SIG-M5 (cell line): ENCODE data around the gene VPREB3.

Experiments used
- DNase-seq: peaks from one replicate; lab custom pipeline; 2025; lab: John Stamatoyannopoulos, UW

VPREB3 gene

GRCh38 chr22:23782703-23783102 is 28.5 kb upstream of the VPREB3 start:
- no peak for DNase-seq

- DNase-seq: no peak
These were observed 28.0 kb upstream of the VPREB3 start for GRCh38 chr22:23782252-23782651.

DNA sequence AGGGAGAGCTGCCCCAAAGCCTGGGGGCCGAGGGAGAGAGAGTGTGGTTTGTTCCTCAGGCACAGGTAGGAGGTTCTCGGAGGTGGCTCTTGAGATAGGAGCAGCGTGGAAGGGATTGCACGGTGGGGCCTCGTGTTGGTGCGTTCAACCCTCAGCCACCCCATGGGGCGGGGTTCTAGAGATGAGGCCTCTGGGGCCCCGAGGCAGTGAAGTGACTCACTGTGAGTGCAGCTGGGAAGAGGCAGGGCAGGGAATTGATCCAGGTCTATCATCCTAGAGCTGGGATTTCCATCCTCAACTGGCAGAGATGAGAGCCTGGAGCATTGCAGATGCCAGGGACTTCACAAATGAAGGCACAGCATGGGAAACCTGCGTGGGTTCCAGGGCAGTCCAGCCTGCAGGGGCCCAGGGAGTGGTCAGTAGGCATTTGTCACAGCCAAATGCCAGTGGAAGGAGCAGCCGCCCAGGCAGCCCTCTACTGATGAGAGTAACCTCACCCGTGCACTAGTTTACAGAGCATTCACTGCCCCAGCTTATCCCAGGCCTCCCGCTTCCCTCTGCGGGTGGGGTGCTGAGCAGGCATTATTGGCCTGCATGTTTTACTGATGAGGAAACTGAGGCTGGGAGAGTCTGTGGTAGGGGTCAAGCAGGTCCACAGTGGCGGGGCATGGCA is 27.4 kb upstream of the VPREB3 start:
- DNase-seq: no peak

- no peak for DNase-seq
These were observed 26.8 kb upstream of the VPREB3 start for GRCh38 chr22:23781065-23781464.

GRCh38 chr22:23780146-23780748 is 26.0 kb upstream of the VPREB3 start:
- no peak for DNase-seq

DNA sequence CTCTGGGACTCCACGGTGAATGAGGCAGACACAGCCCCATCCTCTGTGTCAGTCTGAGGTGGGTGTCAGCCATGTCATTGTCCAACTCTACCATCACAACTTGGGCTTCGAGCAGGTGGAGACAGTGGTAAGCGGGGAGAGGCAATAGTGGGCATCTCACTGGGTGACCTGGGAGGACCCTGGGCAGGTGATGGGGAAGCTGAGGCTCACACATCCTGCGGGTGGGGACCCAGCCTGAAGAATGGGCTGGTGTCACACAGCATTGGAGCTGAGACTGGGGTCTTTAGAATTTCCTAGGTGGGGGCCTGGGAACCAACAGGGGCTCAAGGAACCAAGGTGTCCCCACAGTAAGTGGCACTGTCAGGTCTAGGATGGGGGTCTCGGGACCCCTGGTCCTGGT is 25.5 kb upstream of the VPREB3 start:
- DNase-seq: no peak

- no peak for DNase-seq
These were observed 24.9 kb upstream of the VPREB3 start for GRCh38 chr22:23779083-23779482.

DNA sequence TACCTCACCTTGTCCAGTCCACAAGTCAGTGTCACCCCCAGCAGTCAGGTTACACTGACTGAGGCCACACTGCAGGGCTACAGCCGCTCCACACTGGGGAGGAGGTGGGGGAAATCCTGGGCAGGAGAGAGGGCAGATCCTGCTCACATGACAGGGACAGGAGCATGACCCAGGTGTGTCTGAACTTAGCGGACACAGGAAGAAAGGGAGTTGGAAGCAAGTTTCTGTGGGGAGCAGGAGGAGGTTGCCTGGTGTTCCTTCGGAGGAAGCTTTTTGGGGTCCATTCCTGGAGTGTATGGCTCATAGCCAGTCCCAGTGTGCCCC is 24.3 kb upstream of the VPREB3 start:
- no peak for DNase-seq

GRCh38 chr22:23777776-23778576 is 23.8 kb upstream of the VPREB3 start:
- no peak for DNase-seq

GRCh38 chr22:23775779-23776375 is 21.7 kb upstream of the VPREB3 start:
- DNase-seq: no peak

GRCh38 chr22:23774922-23775436 is 20.8 kb upstream of the VPREB3 start:
- no peak for DNase-seq

DNA sequence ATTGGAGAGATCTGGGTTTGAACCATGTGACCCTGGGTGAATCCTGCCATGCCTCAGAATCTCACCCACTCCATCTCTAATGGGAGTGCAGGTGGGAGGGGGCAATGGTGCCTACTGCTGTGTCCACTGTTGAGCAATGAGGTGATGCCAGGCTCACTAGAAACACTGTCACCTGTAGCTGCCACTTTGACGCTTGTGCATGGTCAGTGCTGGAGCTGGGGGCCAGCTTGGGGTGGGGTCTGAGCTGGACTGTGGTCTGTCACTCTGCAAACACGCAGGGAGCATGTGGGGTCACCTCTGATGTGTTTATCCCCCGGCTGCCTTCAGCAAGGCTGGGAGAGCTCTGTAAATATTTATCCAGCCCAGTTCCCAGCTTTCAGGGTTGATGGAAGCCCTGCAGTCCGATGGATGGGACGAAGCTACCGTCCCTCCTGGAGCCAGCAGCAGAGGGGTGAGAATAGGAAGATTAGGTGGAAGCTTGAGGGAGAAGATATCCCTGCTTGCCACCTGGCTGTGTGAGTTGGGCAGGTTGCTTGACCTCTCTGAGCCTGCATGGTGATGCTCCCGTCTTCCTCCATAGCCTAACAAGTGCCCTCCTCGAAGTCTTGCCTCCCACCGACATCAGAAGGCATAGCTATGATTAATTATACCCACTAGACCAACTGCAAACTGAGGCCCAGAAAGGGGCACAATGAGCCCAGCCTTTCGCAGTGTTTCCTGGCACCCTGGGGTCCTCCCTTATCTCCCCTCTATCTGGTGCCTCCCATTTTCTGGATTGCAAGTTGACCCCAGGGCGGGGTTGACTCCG is 20.1 kb upstream of the VPREB3 start:
- DNase-seq: no peak

- no peak for DNase-seq
These were observed 19.4 kb upstream of the VPREB3 start for GRCh38 chr22:23773483-23774113.

DNA sequence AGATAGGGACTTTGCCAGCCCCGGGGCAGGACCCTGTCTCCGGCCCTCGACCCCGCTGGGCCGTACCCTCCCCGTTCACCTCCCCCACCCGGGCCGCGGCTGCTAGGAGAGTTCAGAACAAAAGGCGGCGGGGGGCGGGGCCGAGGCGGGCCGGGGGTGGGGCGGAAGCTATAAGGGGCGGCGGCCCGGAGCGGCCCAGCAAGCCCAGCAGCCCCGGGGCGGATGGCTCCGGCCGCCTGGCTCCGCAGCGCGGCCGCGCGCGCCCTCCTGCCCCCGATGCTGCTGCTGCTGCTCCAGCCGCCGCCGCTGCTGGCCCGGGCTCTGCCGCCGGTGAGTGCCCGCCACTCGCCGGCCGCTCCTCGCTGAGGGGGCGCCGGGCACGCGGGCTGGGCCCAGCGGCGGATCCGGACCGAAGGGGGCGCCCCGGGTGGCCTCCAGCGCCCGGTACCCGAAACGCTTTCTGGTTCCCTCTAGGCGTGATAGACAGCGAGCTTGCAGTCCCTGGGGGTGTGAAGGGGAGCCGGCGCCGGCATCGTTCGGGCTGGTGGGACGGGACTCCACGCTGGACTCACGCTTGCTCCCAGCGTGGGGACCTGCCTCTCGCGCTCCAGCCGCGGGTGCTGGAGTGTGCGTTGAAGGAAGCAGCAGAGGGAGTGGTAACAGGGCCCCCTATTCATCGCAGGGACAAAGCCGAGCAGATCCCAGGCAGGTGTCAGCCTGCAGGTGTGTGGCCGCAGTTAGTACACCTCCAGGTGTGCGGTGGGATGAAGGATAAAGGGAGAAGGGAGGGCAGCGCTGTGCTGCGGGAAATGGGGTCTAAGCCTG is 18.6 kb upstream of the VPREB3 start, which contains the start of gene MMP11:
TSS of gene MMP11 (plus strand) at position 201 of the 825 bp plus-strand sequence. CDS start at position 223, 22 bp downstream.
- no peak for DNase-seq

- no peak for DNase-seq
These were observed 18.1 kb upstream of the VPREB3 start for GRCh38 chr22:23772315-23772648.

DNA sequence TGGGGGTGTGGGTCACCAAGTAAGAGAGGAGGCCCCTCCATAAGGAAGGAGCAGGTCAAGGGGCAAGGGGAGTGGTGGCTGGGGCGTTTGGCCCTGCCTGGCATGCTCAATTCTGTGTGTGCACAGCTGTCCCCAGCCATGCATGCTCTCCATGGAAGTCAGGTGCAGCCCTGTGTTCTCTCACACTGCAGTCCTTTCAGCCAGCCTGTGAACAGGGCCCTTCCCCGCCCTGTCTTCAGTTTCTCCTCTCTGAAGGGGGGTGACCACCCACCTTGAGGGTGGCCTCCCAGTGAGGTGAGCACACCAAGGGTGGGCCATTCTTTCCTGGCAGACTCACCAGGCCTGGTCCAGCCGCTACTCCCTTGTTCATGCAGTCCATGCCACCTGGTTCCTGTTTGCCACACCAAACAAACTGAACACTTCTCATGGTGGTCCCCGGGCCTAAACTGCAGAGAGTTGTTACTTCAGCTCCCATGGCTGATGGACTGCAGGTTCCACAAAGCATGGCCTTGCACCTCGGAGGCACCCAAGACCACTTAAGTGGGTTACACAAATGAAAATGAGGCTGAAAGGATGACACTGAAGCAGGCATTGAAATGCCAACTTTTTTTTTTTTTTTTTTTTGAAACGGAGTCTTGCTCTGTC is 15.2 kb upstream of the VPREB3 start:
- DNase-seq: no peak

DNA sequence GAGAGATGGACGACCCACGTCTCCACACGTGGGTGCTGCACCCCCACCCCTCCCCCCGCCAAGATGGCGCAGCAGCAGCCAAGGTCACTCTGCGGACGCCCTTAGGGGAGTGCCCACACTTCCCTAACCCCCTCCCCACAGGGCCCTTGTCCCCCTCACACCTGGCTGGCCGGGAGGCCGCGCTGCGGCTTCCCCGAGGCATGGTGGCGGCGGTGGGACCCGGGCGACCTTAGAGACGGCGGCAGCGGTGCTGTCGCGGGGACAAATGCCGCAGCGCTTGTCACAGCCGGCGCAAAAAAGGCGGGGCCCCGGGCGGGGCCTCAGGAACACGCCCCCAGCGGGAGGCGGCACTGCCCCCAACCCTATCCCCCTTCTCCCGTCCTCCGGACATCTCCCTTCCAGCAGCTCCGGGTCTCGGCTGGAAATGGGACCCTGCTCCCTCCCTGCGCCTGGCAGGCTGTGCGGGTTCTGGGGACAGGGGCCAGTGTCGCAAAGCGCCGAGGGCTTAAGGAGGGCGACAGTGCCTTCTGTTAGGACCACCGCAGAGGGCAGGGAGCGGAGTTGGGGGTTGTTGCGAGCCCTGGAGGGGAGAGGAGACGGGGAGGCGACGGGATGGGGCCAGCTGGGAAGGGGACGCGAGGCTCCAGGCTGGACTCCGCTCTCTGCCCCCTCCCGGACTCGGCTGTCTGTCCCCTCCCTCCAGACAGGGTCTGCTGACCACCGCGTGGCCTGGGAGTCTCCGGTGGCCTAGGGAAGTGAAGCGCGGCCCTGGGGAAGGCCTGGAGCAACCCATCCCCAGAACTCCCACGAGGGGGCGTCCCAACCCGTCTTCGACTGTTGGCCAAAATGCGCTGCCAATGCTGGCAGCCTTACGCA is 13.7 kb upstream of the VPREB3 start, which contains the start of gene CHCHD10:
TSS of gene CHCHD10 (minus strand) at position 300 of the 876 bp plus-strand sequence. CDS start at position 202, 98 bp downstream.
- no peak for DNase-seq

- DNase-seq: no peak
These were observed 13.1 kb upstream of the VPREB3 start for GRCh38 chr22:23767303-23767672.
